K562 (cell line): ENCODE data around the gene PABPC1L. TPM values are rescaled to one million over a fixed set of nuclear protein-coding genes. Genes with fewer than 3 reads are reported as not detected.

Experiments
- EGR1 ChIP-seq: fragments of 450-650 bp; conservative IDR thresholded peaks from 2 replicates; pipeline ENCODE4 v1.6.1; 2017; ENCODE audit warnings: mild to moderate bottlenecking
- ELF1 ChIP-seq: fragments of 200-800 bp; sonication (Bioruptor generic); IDR thresholded peaks from 2 replicates; pipeline ENCODE4 v1.6.1; 2016; ENCODE audit warnings: missing genetic modification characterization, missing compliant biosample characterization
- EZH2 ChIP-seq: IDR thresholded peaks from 2 replicates; pipeline ENCODE4 v1.6.1; 2012; ENCODE audit warnings: low read depth, mild to moderate bottlenecking, inconsistent platforms, low read length, borderline replicate concordance
- HLTF ChIP-seq: fragments of 450-650 bp; IDR thresholded peaks from 2 replicates; pipeline ENCODE4 v1.6.1; 2016
- NFXL1 ChIP-seq: fragments of 450-650 bp; formaldehyde crosslinking; IDR thresholded peaks from 2 replicates; pipeline ENCODE4 v1.4.0; 2021; ENCODE audit warnings: mild to moderate bottlenecking
- NONO ChIP-seq, 2 experiments: fragments of 200-400 bp in 1 of 2; fragments of 450-650 bp in 1 of 2; formaldehyde crosslinking in 1 of 2; IDR thresholded peaks; 2 replicates each; pipeline ENCODE4 v1.6.1; 2017; ENCODE audit warnings: low read depth in 2 of 2, mild to moderate bottlenecking in 2 of 2, moderate library complexity in 2 of 2, low read length in 1 of 2
- RBM14 ChIP-seq: fragments of 200-400 bp; formaldehyde crosslinking; IDR thresholded peaks from 2 replicates; pipeline ENCODE4 v1.6.1; 2018; ENCODE audit warnings: low read depth, mild to moderate bottlenecking, low read length, moderate library complexity, borderline replicate concordance; ENCODE audit not compliant: insufficient read depth
- RBM34 ChIP-seq: fragments of 200-400 bp; formaldehyde crosslinking; IDR thresholded peaks from 2 replicates; pipeline ENCODE4 v1.6.1; 2018; ENCODE audit warnings: low read length, borderline replicate concordance; ENCODE audit not compliant: insufficient read depth
- RUNX1 ChIP-seq: sonication (generic); IDR thresholded peaks from 2 replicates; pipeline ENCODE4 v1.6.1; 2016; ENCODE audit warnings: antibody characterized with exemption, low read depth
- SIN3A ChIP-seq, 2 experiments: fragments of 150-350 bp in 1 of 2; IDR thresholded peaks; 2 replicates each; pipeline ENCODE4 v1.6.1; 2011 to 2016; ENCODE audit warnings: borderline replicate concordance in 2 of 2, low read depth in 2 of 2, low read length in 2 of 2, mild to moderate bottlenecking in 2 of 2, moderate library complexity in 2 of 2; ENCODE audit not compliant: control insufficient read depth in 1 of 2
- SRSF7 ChIP-seq: fragments of 200-400 bp; formaldehyde crosslinking; optimal IDR thresholded peaks from 2 replicates; pipeline ENCODE3; 2017; ENCODE audit warnings: mild to moderate bottlenecking, low read depth, low read length
- U2AF1 ChIP-seq: fragments of 200-400 bp; formaldehyde crosslinking; optimal IDR thresholded peaks from 2 replicates; pipeline ENCODE3; 2017; ENCODE audit warnings: mild to moderate bottlenecking, low read depth, low read length, moderate library complexity
- ZNF23 ChIP-seq: fragments of 250-450 bp; sonication (Bioruptor Pico); IDR thresholded peaks from 2 replicates; pipeline ENCODE4 v1.4.0; 2020; ENCODE audit warnings: mild to moderate bottlenecking
- ZNF232 ChIP-seq: sonication (generic); formaldehyde crosslinking; IDR thresholded peaks from 2 replicates; pipeline ENCODE4 v1.8.0; 2022; ENCODE audit warnings: mild to moderate bottlenecking, missing genetic modification reagents
- ZNF354B ChIP-seq: fragments of 250-450 bp; sonication (Bioruptor Pico); IDR thresholded peaks from 2 replicates; pipeline ENCODE4 v1.4.0; 2020
- ZNF583 ChIP-seq: fragments of 250-450 bp; sonication (Bioruptor Pico); IDR thresholded peaks from 2 replicates; pipeline ENCODE4 v1.4.0; 2020
- polyA plus RNA-seq, 8 experiments: library from polyadenylated mRNA; depleted of rRNA in 4 of 8; stranded (reverse) in 5 of 8; unstranded in 3 of 8; fragments of >200 nt; fragmentation: Nextera tagmentation in 2 of 8; fragmentation: Illumina TruSeq in 1 of 8; extraction: Ambion mirVana in 2 of 8; extraction: Trizol in 1 of 8; gene quantifications; 2 replicates each; pipeline versions ENCODE4 v1.2.1 to v1.2.3, GENCODE V29; 2011 to 2014; ENCODE audit warnings: inconsistent platforms in 1 of 8, missing spikeins in 1 of 8
- total RNA-seq, 7 experiments: library from RNA; depleted of rRNA in 6 of 7; stranded (reverse); fragments of >200 nt in 6 of 7; fragmentation: Illumina TruSeq in 2 of 7; extraction: Trizol in 2 of 7; gene quantifications; 2 replicates each; pipeline versions ENCODE4 v1.2.1 to v1.2.3, GENCODE V29; 2011 to 2021; ENCODE audit warnings: low replicate concordance in 1 of 7
- TF ChIP-seq, protein P1 (sequence below): sonication (generic); formaldehyde crosslinking; IDR thresholded peaks from 2 replicates; pipeline ENCODE4 v1.8.0; 2022; ENCODE audit warnings: mild to moderate bottlenecking, missing genetic modification reagents
- TF ChIP-seq, protein P2 (sequence below): fragments of 250-450 bp; sonication (Bioruptor Pico); IDR thresholded peaks from 2 replicates; pipeline ENCODE4 v1.4.0; 2020; ENCODE audit warnings: borderline replicate concordance
- TF ChIP-seq, protein P3 (sequence below), 3 experiments: IDR thresholded peaks in 2 of 3; conservative IDR thresholded peaks in 1 of 3; 2 replicates each; pipeline ENCODE4 v1.5.1; 2011 to 2012; ENCODE audit warnings: low read length in 3 of 3, mild to moderate bottlenecking in 3 of 3, control low read depth in 2 of 3, improper control_type of control experiment in 1 of 3, inconsistent platforms in 1 of 3, low read depth in 1 of 3, mixed read lengths in 1 of 3, moderate library complexity in 1 of 3; ENCODE audit not compliant: insufficient read depth in 2 of 3
- TF ChIP-seq, protein P4 (sequence below): fragments of 450-650 bp; IDR thresholded peaks from 2 replicates; pipeline ENCODE4 v1.6.1; 2017; ENCODE audit warnings: antibody characterized with exemption, mild to moderate bottlenecking

Gene PABPC1L
- total and polyA plus RNA-seq, 9 of the 15 experiments (the other 6 are each of a cell fraction or from before 2014, with no cell fraction given), result 6.0 to 90.3 (median 15.8) TPM

DNA sequence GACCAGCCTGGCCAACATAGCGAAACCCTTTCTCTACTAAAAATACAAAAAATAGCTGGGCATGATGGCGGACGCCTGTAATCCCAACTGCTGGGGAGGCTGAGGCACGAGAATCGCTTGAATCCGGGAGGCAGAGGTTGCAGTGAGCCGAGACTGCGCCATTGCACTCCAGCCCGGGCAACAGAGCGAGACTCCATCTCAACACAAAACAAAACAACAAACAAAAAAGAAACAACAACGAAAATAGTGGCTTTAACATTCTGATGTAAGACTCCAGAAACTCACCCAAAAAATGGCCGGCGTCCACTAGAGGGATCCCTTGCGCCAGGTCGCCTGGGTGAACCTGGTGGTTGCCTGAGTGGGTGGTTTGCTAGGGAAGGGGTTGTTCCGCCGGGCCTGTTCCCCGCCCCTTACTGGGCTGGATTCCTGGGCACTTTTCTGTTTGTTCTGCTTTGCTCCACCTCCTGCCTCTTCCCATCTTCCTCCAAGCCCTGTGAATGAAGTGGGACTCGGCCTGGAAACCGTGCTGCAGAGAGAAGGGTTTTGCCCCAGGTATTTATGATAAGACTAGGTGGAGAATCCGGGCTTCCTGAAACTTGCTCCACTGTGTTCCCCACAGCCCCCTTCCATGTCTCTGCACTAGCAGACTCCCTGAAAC is 1.5 kb downstream of the PABPC1L start (continued):
- TF ChIP-seq, protein P1, sequence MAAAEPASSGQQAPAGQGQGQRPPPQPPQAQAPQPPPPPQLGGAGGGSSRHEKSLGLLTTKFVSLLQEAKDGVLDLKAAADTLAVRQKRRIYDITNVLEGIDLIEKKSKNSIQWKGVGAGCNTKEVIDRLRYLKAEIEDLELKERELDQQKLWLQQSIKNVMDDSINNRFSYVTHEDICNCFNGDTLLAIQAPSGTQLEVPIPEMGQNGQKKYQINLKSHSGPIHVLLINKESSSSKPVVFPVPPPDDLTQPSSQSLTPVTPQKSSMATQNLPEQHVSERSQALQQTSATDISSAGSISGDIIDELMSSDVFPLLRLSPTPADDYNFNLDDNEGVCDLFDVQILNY (CRISPR knock-in tag), result no peak
- no peak for TF ChIP-seq U2AF1
- no peak for TF ChIP-seq ZNF23 (CRISPR knock-in tag)
- TF ChIP-seq SIN3A (IDR thresholded peaks at IDR 0.05; ENCODE audit: borderline replicate concordance in 2 of 2, control insufficient read depth in 1 of 2, low read depth in 2 of 2, low read length in 2 of 2), result no peak
- TF ChIP-seq RUNX1, result no peak
- TF ChIP-seq ELF1 (tag), result no peak
- no peak for TF ChIP-seq ZNF583
- TF ChIP-seq NFXL1 (CRISPR knock-in tag), result no peak
- no peak for TF ChIP-seq ZNF354B (CRISPR knock-in tag)
- no peak for TF ChIP-seq RBM34
- no peak for TF ChIP-seq SRSF7
- TF ChIP-seq EGR1, result peak; percentile 85
- TF ChIP-seq, protein P2, sequence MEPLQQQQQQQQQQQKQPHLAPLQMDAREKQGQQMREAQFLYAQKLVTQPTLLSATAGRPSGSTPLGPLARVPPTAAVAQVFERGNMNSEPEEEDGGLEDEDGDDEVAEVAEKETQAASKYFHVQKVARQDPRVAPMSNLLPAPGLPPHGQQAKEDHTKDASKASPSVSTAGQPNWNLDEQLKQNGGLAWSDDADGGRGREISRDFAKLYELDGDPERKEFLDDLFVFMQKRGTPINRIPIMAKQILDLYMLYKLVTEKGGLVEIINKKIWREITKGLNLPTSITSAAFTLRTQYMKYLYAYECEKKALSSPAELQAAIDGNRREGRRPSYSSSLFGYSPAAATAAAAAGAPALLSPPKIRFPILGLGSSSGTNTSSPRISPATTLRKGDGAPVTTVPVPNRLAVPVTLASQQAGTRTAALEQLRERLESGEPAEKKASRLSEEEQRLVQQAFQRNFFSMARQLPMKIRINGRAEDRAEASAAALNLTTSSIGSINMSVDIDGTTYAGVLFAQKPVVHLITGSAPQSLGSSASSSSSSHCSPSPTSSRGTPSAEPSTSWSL (CRISPR knock-in tag), result no peak
- TF ChIP-seq EZH2, result no peak
- TF ChIP-seq, protein P3, sequence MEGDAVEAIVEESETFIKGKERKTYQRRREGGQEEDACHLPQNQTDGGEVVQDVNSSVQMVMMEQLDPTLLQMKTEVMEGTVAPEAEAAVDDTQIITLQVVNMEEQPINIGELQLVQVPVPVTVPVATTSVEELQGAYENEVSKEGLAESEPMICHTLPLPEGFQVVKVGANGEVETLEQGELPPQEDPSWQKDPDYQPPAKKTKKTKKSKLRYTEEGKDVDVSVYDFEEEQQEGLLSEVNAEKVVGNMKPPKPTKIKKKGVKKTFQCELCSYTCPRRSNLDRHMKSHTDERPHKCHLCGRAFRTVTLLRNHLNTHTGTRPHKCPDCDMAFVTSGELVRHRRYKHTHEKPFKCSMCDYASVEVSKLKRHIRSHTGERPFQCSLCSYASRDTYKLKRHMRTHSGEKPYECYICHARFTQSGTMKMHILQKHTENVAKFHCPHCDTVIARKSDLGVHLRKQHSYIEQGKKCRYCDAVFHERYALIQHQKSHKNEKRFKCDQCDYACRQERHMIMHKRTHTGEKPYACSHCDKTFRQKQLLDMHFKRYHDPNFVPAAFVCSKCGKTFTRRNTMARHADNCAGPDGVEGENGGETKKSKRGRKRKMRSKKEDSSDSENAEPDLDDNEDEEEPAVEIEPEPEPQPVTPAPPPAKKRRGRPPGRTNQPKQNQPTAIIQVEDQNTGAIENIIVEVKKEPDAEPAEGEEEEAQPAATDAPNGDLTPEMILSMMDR (IDR thresholded peaks at IDR 0.05 in 2 of 3, conservative IDR thresholded peaks at IDR 0.05 in 1 of 3; ENCODE audit: insufficient read depth in 2 of 3, low read depth in 1 of 3, low read length in 3 of 3), result peak; percentile 69 to 88 (median 83)
- no peak for TF ChIP-seq RBM14
- TF ChIP-seq NONO (IDR thresholded peaks at IDR 0.05; ENCODE audit: low read depth in 2 of 2, low read length in 1 of 2), result no peak
- TF ChIP-seq, protein P4, sequence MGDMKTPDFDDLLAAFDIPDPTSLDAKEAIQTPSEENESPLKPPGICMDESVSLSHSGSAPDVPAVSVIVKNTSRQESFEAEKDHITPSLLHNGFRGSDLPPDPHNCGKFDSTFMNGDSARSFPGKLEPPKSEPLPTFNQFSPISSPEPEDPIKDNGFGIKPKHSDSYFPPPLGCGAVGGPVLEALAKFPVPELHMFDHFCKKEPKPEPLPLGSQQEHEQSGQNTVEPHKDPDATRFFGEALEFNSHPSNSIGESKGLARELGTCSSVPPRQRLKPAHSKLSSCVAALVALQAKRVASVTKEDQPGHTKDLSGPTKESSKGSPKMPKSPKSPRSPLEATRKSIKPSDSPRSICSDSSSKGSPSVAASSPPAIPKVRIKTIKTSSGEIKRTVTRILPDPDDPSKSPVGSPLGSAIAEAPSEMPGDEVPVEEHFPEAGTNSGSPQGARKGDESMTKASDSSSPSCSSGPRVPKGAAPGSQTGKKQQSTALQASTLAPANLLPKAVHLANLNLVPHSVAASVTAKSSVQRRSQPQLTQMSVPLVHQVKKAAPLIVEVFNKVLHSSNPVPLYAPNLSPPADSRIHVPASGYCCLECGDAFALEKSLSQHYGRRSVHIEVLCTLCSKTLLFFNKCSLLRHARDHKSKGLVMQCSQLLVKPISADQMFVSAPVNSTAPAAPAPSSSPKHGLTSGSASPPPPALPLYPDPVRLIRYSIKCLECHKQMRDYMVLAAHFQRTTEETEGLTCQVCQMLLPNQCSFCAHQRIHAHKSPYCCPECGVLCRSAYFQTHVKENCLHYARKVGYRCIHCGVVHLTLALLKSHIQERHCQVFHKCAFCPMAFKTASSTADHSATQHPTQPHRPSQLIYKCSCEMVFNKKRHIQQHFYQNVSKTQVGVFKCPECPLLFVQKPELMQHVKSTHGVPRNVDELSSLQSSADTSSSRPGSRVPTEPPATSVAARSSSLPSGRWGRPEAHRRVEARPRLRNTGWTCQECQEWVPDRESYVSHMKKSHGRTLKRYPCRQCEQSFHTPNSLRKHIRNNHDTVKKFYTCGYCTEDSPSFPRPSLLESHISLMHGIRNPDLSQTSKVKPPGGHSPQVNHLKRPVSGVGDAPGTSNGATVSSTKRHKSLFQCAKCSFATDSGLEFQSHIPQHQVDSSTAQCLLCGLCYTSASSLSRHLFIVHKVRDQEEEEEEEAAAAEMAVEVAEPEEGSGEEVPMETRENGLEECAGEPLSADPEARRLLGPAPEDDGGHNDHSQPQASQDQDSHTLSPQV, result no peak
- no peak for TF ChIP-seq ZNF232
- TF ChIP-seq HLTF, result no peak
